ENCODE data around the gene BCAR1. TPM values are rescaled to one million over a fixed set of nuclear protein-coding genes. Genes with fewer than 3 reads are reported as not detected.
A peak's percentile ranks its signal among the peaks of the same experiment; 100 is the strongest.

The BCAR1 gene
- total and polyA plus RNA-seq, 2 of the 13 experiments (the other 11 are each of a cell fraction or from before 2014, with no cell fraction given): 48.1 to 51.7 TPM

- in situ Hi-C loops (cut with HindIII; ENCODE audit: extremely low pct_ligation_motif_present, low pct_unique_long_range_greater_than_20kb): no loop called here
- no peak overlapping the region for H3K4me3 ChIP-seq (replicated peaks in 1 of 3; ENCODE audit: insufficient read depth in 1 of 3, low read depth in 2 of 3, low read length in 3 of 3)
- no peak overlapping the region for H3K9ac ChIP-seq (ENCODE audit: insufficient read depth, low read depth, low read length)
- BruUV-seq (replicated peaks): no TSS peak
- H3K27me3 ChIP-seq (ENCODE audit: control insufficient read depth in 1 of 2, insufficient read depth in 2 of 2, low read length in 2 of 2): peaks cover 9 to 22% of the 10 kb centered on the region in 2 experiments
- FAIRE-seq: no peak
- 53% methylated on average over 9 of the region's 22 CpGs for WGBS (ENCODE audit: low lambda C conversion rate)
- H3K27ac ChIP-seq (ENCODE audit: extremely low read length, insufficient read depth, low read length): no peak overlapping the region
- no peak overlapping the region for H3K4me2 ChIP-seq (ENCODE audit: low read depth, low read length)
- H2AFZ ChIP-seq (ENCODE audit: low read length): no peak overlapping the region
- CTCF ChIA-PET (ENCODE audit: low intra/inter-chr PET ratio, low total read pairs): no interaction called here
- intact Hi-C loops (cut with micrococcal nuclease; ENCODE audit: unreplicated experiment): no loop called here
- H4K20me1 ChIP-seq (ENCODE audit: insufficient read depth, low read length): no peaks in the 10 kb centered on the region
- H3K4me1 ChIP-seq (ENCODE audit: insufficient read depth, low read length): peaks cover 15% of the 10 kb centered on the region
- no peaks in the 10 kb centered on the region for H3K9me3 ChIP-seq (ENCODE audit: low read length)
- POLR2A ChIA-PET: interaction anchor here (1.4 to 1.5 kb wide), 2 partner anchors 18 to 20 kb away, joined by 3 to 4 read pairs; partner anchors contain the start of gene CTRB2
- peak; percentile 6 for ATAC-seq
- H3K36me3 ChIP-seq (replicated peaks in 1 of 2; ENCODE audit: control insufficient read depth in 1 of 2, insufficient read depth in 2 of 2, low read length in 2 of 2): peaks cover 10 to 19% of the 10 kb centered on the region in 2 experiments
- no peak for DNase-seq (ENCODE audit: low spot score)
- no peaks in the 10 kb centered on the region for H3K79me2 ChIP-seq (ENCODE audit: insufficient read depth, low read length)
- TF ChIP-seq HIVEP1 (CRISPR knock-in tag; IDR thresholded peaks at IDR 0.05): no peak
- no peak for TF ChIP-seq ZNF142 (CRISPR knock-in tag; IDR thresholded peaks at IDR 0.05)
- no peak for TF ChIP-seq PLSCR1 (CRISPR knock-in tag; IDR thresholded peaks at IDR 0.05; ENCODE audit: borderline replicate concordance)
- no peak for TF ChIP-seq TFDP2 (CRISPR knock-in tag; IDR thresholded peaks at IDR 0.05)
- no peak for TF ChIP-seq GMEB2 (CRISPR knock-in tag; IDR thresholded peaks at IDR 0.05; ENCODE audit: low read depth)
- TF ChIP-seq PHF20 (CRISPR knock-in tag; IDR thresholded peaks at IDR 0.05): no peak
- TF ChIP-seq EEA1 (CRISPR knock-in tag; IDR thresholded peaks at IDR 0.05; ENCODE audit: borderline replicate concordance): no peak
- no peak for TF ChIP-seq ZNF670 (CRISPR knock-in tag; IDR thresholded peaks at IDR 0.05; ENCODE audit: borderline replicate concordance)
- no peak for TF ChIP-seq ZNF232 (CRISPR knock-in tag; IDR thresholded peaks at IDR 0.05; ENCODE audit: borderline replicate concordance)
- no peak for TF ChIP-seq GZF1 (CRISPR knock-in tag; IDR thresholded peaks at IDR 0.05)
- 0 out of 2 replicates have a peak, but pooled peaks have one; percentile 27 for TF ChIP-seq MAX (IDR thresholded peaks at IDR 0.05)
- peak; percentile 15; the same call in 1 of the 2 replicates for TF ChIP-seq RXRA (CRISPR knock-in tag; IDR thresholded peaks at IDR 0.05)
- TF ChIP-seq GATAD1 (CRISPR knock-in tag; IDR thresholded peaks at IDR 0.05): 0 out of 2 replicates have a peak, but pooled peaks have one; percentile 14
- 0 out of 2 replicates have a peak, but pooled peaks have one; percentile 64 for TF ChIP-seq CHCHD3 (CRISPR knock-in tag; IDR thresholded peaks at IDR 0.05)
Measured at GRCh38 chr16:75226550-75227360, 24.7 kb downstream of the BCAR1 start.

All from HepG2 (cell line).